GM19397 (cell line): Measurements from ENCODE around the gene DNAJC30.

ENCODE experiments used
- ATAC-seq: cut with Tn5 transposase; IDR thresholded peaks from one replicate; pipeline ENCODE4 v1.9.1; 2021; ENCODE audit warnings: mild to moderate bottlenecking, moderate library complexity; ENCODE audit not compliant: unreplicated experiment

The DNAJC30 gene

GRCh38 chr7:73708961-73709549 is 25.8 kb upstream of the DNAJC30 start:
- no peak for ATAC-seq

GRCh38 chr7:73707045-73707631 is 23.9 kb upstream of the DNAJC30 start:
- ATAC-seq = no peak

- no peak for ATAC-seq
Measured at GRCh38 chr7:73706126-73707044, 23.1 kb upstream of the DNAJC30 start.

GRCh38 chr7:73705551-73705920 is 22.3 kb upstream of the DNAJC30 start:
- ATAC-seq = no peak

- no peak for ATAC-seq
Measured at GRCh38 chr7:73704640-73705550, 21.6 kb upstream of the DNAJC30 start.

- no peak for ATAC-seq
Measured at GRCh38 chr7:73703757-73704639, 20.7 kb upstream of the DNAJC30 start.

- no peak for ATAC-seq
Measured at GRCh38 chr7:73703225-73703624, 20.0 kb upstream of the DNAJC30 start.

GRCh38 chr7:73702665-73703064 is 19.4 kb upstream of the DNAJC30 start:
- ATAC-seq = no peak

- ATAC-seq = no peak
Measured at GRCh38 chr7:73702226-73702625, 19.0 kb upstream of the DNAJC30 start.

GRCh38 chr7:73701357-73701995 is 18.2 kb upstream of the DNAJC30 start:
- no peak for ATAC-seq

GRCh38 chr7:73700581-73701134 is 17.4 kb upstream of the DNAJC30 start:
- ATAC-seq = no peak

GRCh38 chr7:73700069-73700423 is 16.8 kb upstream of the DNAJC30 start:
- ATAC-seq = no peak

- ATAC-seq = no peak
Measured at GRCh38 chr7:73699370-73700068, 16.3 kb upstream of the DNAJC30 start.

- no peak for ATAC-seq
Measured at GRCh38 chr7:73698410-73698809, 15.2 kb upstream of the DNAJC30 start.

- ATAC-seq = no peak
Measured at GRCh38 chr7:73696372-73696771, 13.1 kb upstream of the DNAJC30 start.

GRCh38 chr7:73690646-73691045 is 7.4 kb upstream of the DNAJC30 start:
- ATAC-seq = no peak

- ATAC-seq = no peak
Measured at GRCh38 chr7:73688288-73688687, 5.0 kb upstream of the DNAJC30 start.

GRCh38 chr7:73685311-73685710 is 2.1 kb upstream of the DNAJC30 start:
- no peak for ATAC-seq
